Measurements from ENCODE around the gene PHACTR3.

PHACTR3 gene

GRCh38 chr20:59625214-59625922 lies 21.0 kb downstream of the PHACTR3 start:
- no peak for TF ChIP-seq EGR1 (IDR thresholded peaks at IDR 0.05)
- no peak for TF ChIP-seq ZBTB7A (IDR thresholded peaks at IDR 0.05; ENCODE audit: low read depth)
- TF ChIP-seq USF1 (IDR thresholded peaks at IDR 0.05) = no peak
- no peak for TF ChIP-seq FOXM1 (IDR thresholded peaks at IDR 0.05; ENCODE audit: borderline replicate concordance, low read depth)
- TF ChIP-seq TAF1 (IDR thresholded peaks at IDR 0.05; ENCODE audit: low read depth) = no peak
- no peak for TF ChIP-seq CEBPB (IDR thresholded peaks at IDR 0.05)
- no peak for TF ChIP-seq TEAD4 (IDR thresholded peaks at IDR 0.05)
- no peak for TF ChIP-seq REST (IDR thresholded peaks at IDR 0.05; ENCODE audit: low read depth)
- no peak for TF ChIP-seq YY1 (IDR thresholded peaks at IDR 0.05; ENCODE audit: low read depth)
- no peak for TF ChIP-seq CREB1 (IDR thresholded peaks at IDR 0.05; ENCODE audit: low read depth)
- TF ChIP-seq TCF12 (IDR thresholded peaks at IDR 0.05; ENCODE audit: low read depth) = no peak
- TF ChIP-seq EP300 (IDR thresholded peaks at IDR 0.05; ENCODE audit: borderline replicate concordance) = no peak
- TF ChIP-seq, protein P1, sequence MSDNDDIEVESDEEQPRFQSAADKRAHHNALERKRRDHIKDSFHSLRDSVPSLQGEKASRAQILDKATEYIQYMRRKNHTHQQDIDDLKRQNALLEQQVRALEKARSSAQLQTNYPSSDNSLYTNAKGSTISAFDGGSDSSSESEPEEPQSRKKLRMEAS (IDR thresholded peaks at IDR 0.05) = no peak
- no peak for TF ChIP-seq RAD21 (IDR thresholded peaks at IDR 0.05; ENCODE audit: low read depth)
- TF ChIP-seq NFIC (IDR thresholded peaks at IDR 0.05) = no peak

DNA sequence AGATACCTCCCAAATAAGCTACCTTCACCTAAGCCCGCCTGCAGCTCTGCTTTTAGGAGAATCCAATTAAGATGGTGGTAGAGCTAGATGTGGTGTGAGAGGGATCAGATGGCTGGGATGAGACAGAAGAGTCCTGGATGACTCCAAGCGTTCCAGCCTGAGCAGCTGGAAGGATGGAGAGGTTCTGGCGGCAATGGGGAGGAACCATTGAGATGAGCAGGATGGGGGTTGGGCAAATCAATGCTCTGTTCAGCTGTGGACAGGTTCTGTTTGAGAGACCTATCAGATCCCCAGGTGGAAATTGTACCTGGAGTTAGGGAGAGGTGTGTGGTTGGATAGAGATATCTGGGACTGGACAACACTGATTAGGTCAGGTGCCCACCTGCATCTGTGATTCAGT lies 23.0 kb downstream of the PHACTR3 start:
- no peak for TF ChIP-seq CEBPB (IDR thresholded peaks at IDR 0.05)
- no peak for TF ChIP-seq EGR1 (IDR thresholded peaks at IDR 0.05)
- TF ChIP-seq RAD21 (IDR thresholded peaks at IDR 0.05; ENCODE audit: low read depth) = no peak
- no peak for TF ChIP-seq TEAD4 (IDR thresholded peaks at IDR 0.05)

DNA sequence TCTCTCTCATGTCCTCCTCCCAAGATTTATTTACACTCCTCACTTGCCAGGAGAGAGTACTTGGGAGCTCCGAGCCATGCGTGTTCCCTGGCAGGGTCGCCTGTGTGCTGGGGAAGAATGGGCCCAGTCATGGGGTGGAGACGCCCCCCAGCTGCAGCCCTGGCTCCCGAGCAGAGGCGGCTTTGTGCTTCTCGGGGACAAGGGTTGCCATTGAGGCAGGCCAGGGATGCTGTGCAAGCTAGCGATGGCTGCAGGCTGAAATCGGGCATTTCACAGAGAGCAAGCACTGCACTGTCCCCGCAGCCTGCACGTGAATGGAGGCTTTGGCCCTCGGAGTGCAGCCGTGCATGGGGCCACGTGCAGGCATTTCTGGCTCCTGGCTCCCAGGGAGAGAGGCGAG lies 23.8 kb downstream of the PHACTR3 start:
- TF ChIP-seq CREB1 (IDR thresholded peaks at IDR 0.05; ENCODE audit: low read depth) = no peak
- TF ChIP-seq FOXM1 (IDR thresholded peaks at IDR 0.05; ENCODE audit: borderline replicate concordance, low read depth) = no peak
- TF ChIP-seq USF1 (IDR thresholded peaks at IDR 0.05) = no peak
- no peak for TF ChIP-seq TAF1 (IDR thresholded peaks at IDR 0.05; ENCODE audit: low read depth)
- TF ChIP-seq, protein P1 (IDR thresholded peaks at IDR 0.05) = no peak
- TF ChIP-seq CEBPB (IDR thresholded peaks at IDR 0.05) = no peak
- TF ChIP-seq NFIC (IDR thresholded peaks at IDR 0.05) = no peak
- no peak for TF ChIP-seq REST (IDR thresholded peaks at IDR 0.05; ENCODE audit: low read depth)
- TF ChIP-seq RAD21 (IDR thresholded peaks at IDR 0.05; ENCODE audit: low read depth) = no peak

- TF ChIP-seq RAD21 (IDR thresholded peaks at IDR 0.05; ENCODE audit: low read depth) = no peak
- no peak for TF ChIP-seq EGR1 (IDR thresholded peaks at IDR 0.05)
Measured at GRCh38 chr20:59629141-59630045, 25.1 kb downstream of the PHACTR3 start.

GRCh38 chr20:59630526-59630925 lies 26.2 kb downstream of the PHACTR3 start:
- TF ChIP-seq NFIC (IDR thresholded peaks at IDR 0.05) = no peak
- TF ChIP-seq, protein P1 (IDR thresholded peaks at IDR 0.05) = no peak
- no peak for TF ChIP-seq EGR1 (IDR thresholded peaks at IDR 0.05)

Measured in Ishikawa (cell line).